Trophoblast cell (in vitro differentiated cells and primary cell): Measurements from ENCODE around the gene RALGAPA2.

Experiments
- DNase-seq, 2 donors: peaks; one replicate each; pipeline ENCODE4 v3.0.0-alpha.2; 2016
- H2AFZ ChIP-seq: 2 replicates; pipeline ENCODE4 v1.6.1; 2013; ENCODE audit warnings: low read length, moderate library complexity, mild to moderate bottlenecking; ENCODE audit not compliant: insufficient read depth, poor library complexity
- H2AK5ac ChIP-seq: 2 replicates; pipeline ENCODE4 v1.6.1; 2013; ENCODE audit warnings: mild to moderate bottlenecking, low read length
- H2BK120ac ChIP-seq: 2 replicates; pipeline ENCODE4 v1.6.1; 2013; ENCODE audit warnings: low read length, mild to moderate bottlenecking, moderate library complexity; ENCODE audit not compliant: insufficient read depth, poor library complexity
- H2BK12ac ChIP-seq: 2 replicates; pipeline ENCODE4 v1.6.1; 2013; ENCODE audit warnings: mild to moderate bottlenecking, low read length, moderate library complexity
- H2BK5ac ChIP-seq: 2 replicates; pipeline ENCODE4 v1.6.1; 2013; ENCODE audit warnings: low read length, low read depth, moderate library complexity, mild to moderate bottlenecking; ENCODE audit not compliant: poor library complexity
- H3K14ac ChIP-seq: 2 replicates; pipeline ENCODE4 v1.6.1; 2013; ENCODE audit warnings: mild to moderate bottlenecking, low read length
- H3K18ac ChIP-seq: 2 replicates; pipeline ENCODE4 v1.6.1; 2013; ENCODE audit warnings: mild to moderate bottlenecking, low read length
- H3K23ac ChIP-seq: 2 replicates; pipeline ENCODE4 v1.6.1; 2013; ENCODE audit warnings: low read length
- H3K27ac ChIP-seq: 2 replicates; pipeline ENCODE4 v1.5.1; 2013; ENCODE audit warnings: low read depth, mild to moderate bottlenecking, inconsistent platforms, low read length, moderate library complexity
- H3K27me3 ChIP-seq: 2 replicates; pipeline ENCODE4 v1.6.1; 2013; ENCODE audit warnings: inconsistent platforms, mild to moderate bottlenecking, low read length, moderate library complexity; ENCODE audit not compliant: insufficient read depth
- H3K36me3 ChIP-seq, 2 experiments: 1 replicate in 1 of 2; 2 replicates in 1 of 2; pipeline ENCODE4 v1.6.1; 2013; ENCODE audit warnings: low read length in 2 of 2, mild to moderate bottlenecking in 2 of 2, moderate library complexity in 1 of 2; ENCODE audit not compliant: insufficient read depth in 2 of 2, control insufficient read depth in 1 of 2
- H3K4ac ChIP-seq: 2 replicates; pipeline ENCODE4 v1.6.1; 2013; ENCODE audit warnings: low read depth, mild to moderate bottlenecking, low read length, moderate library complexity
- H3K4me1 ChIP-seq, 2 experiments: 1 replicate in 1 of 2; 2 replicates in 1 of 2; pipeline ENCODE4 v1.6.1; 2013; ENCODE audit warnings: low read length in 2 of 2, mild to moderate bottlenecking in 2 of 2, moderate library complexity in 1 of 2; ENCODE audit not compliant: insufficient read depth in 2 of 2, control insufficient read depth in 1 of 2
- H3K4me2 ChIP-seq: 2 replicates; pipeline ENCODE4 v1.6.1; 2013; ENCODE audit warnings: inconsistent platforms, mild to moderate bottlenecking, low read length, moderate library complexity
- H3K4me3 ChIP-seq: 2 replicates; pipeline ENCODE4 v1.5.1; 2013; ENCODE audit warnings: mild to moderate bottlenecking, low read depth, low read length, inconsistent platforms
- H3K79me1 ChIP-seq: one replicate; pipeline ENCODE4 v1.6.1; 2013; ENCODE audit warnings: low read length
- H3K79me2 ChIP-seq: 2 replicates; pipeline ENCODE4 v1.6.1; 2013; ENCODE audit warnings: low read length, mild to moderate bottlenecking; ENCODE audit not compliant: control insufficient read depth, insufficient read depth, poor library complexity
- H3K9ac ChIP-seq: 2 replicates; pipeline ENCODE4 v1.6.1; 2013; ENCODE audit warnings: mild to moderate bottlenecking, low read length
- H3K9me3 ChIP-seq: 2 replicates; pipeline ENCODE4 v1.6.1; 2013; ENCODE audit warnings: low read depth, mild to moderate bottlenecking, control low read depth, inconsistent platforms, low read length; ENCODE audit not compliant: insufficient read depth
- H4K12ac ChIP-seq: 2 replicates; pipeline ENCODE4 v1.6.1; 2013; ENCODE audit warnings: low read depth, mild to moderate bottlenecking, low read length, moderate library complexity
- H4K8ac ChIP-seq: 2 replicates; pipeline ENCODE4 v1.6.1; 2013; ENCODE audit warnings: low read depth, mild to moderate bottlenecking, low read length, moderate library complexity
- H4K91ac ChIP-seq: one replicate; pipeline ENCODE4 v1.6.1; 2013; ENCODE audit warnings: low read depth, mild to moderate bottlenecking, low read length, moderate library complexity
- WGBS: extraction: QIAGEN DNeasy Blood & Tissue Kit; methylation state at CpG from one replicate; pipeline ENCODE4 v1.1.7; 2013; ENCODE audit warnings: missing lambda C conversion rate; ENCODE audit not compliant: insufficient read length, insufficient coverage; ENCODE audit errors: extremely low coverage; 5-methylcytosine and 5-hydroxymethylcytosine counted together

Gene RALGAPA2

GRCh38 chr20:20459726-20460125, 252.7 kb downstream of the RALGAPA2 start:
- Histone ChIP-seq H4K91ac (no peak overlapping the region), H2AFZ (no peak overlapping the region)

GRCh38 chr20:20457392-20458126, 254.9 kb downstream of the RALGAPA2 start:
- H4K8ac ChIP-seq = no peak overlapping the region

More at GRCh38 chr20:20459726-20460125, 252.7 kb downstream of the RALGAPA2 start:
- Histone ChIP-seq H3K4ac (no peak overlapping the region), H3K4me1 (no peaks in the 10 kb centered on the region), H3K9ac (no peak overlapping the region), H3K27me3 (no peaks in the 10 kb centered on the region), H4K8ac (no peak overlapping the region), H3K14ac (no peak overlapping the region), H2BK120ac (no peak overlapping the region), H3K27ac (no peak overlapping the region), H4K12ac (no peak overlapping the region), H2BK5ac (no peak overlapping the region), H2AK5ac (no peak overlapping the region), H3K23ac (no peak overlapping the region), H3K18ac (no peak overlapping the region), H3K79me1 (no peaks in the 10 kb centered on the region), H3K9me3 (no peaks in the 10 kb centered on the region), H3K4me2 (no peak overlapping the region), H3K79me2 (no peaks in the 10 kb centered on the region), H2BK12ac (no peak overlapping the region), H3K36me3 (peaks cover 0 to 3% of the 10 kb centered on the region in 2 experiments), H3K4me3 (no peak overlapping the region)
- WGBS = no CpG with 5 or more reads among the region's 5 CpGs
- DNase-seq = no peak

GRCh38 chr20:20456741-20457140, 255.7 kb downstream of the RALGAPA2 start:
- Histone ChIP-seq H4K12ac (no peak overlapping the region), H2BK120ac (no peak overlapping the region), H2AK5ac (no peak overlapping the region), H2BK12ac (no peak overlapping the region), H2AFZ (no peak overlapping the region), H2BK5ac (no peak overlapping the region), H3K18ac (no peak overlapping the region), H3K4ac (no peak overlapping the region), H4K8ac (no peak overlapping the region), H3K4me1 (peaks cover 3 to 4% of the 10 kb centered on the region in 2 experiments), H3K9ac (no peak overlapping the region), H4K91ac (no peak overlapping the region), H3K27ac (no peak overlapping the region), H3K9me3 (no peaks in the 10 kb centered on the region), H3K4me2 (no peak overlapping the region), H3K79me1 (no peaks in the 10 kb centered on the region), H3K23ac (no peak overlapping the region), H3K4me3 (no peak overlapping the region), H3K79me2 (no peaks in the 10 kb centered on the region), H3K36me3 (peaks cover 0 to 3% of the 10 kb centered on the region in 2 experiments), H3K27me3 (no peaks in the 10 kb centered on the region), H3K14ac (no peak overlapping the region)
- DNase-seq = no peak
- WGBS = no CpG with 5 or more reads among the region's 2 CpGs

More at GRCh38 chr20:20457392-20458126, 254.9 kb downstream of the RALGAPA2 start:
- no peaks in the 10 kb centered on the region for H3K9me3 ChIP-seq
- no peak overlapping the region for H3K23ac ChIP-seq
- no peak overlapping the region for H2AFZ ChIP-seq
- H3K36me3 ChIP-seq = peaks cover 0 to 3% of the 10 kb centered on the region in 2 experiments
- H3K27me3 ChIP-seq = no peaks in the 10 kb centered on the region
- H3K79me2 ChIP-seq = no peaks in the 10 kb centered on the region
- no peak overlapping the region for H3K9ac ChIP-seq
- no peak overlapping the region for H3K14ac ChIP-seq
- no peak overlapping the region for H3K4me3 ChIP-seq
- no peak overlapping the region for H3K18ac ChIP-seq
- no peak for DNase-seq
- no peaks in the 10 kb centered on the region for H3K79me1 ChIP-seq
- H3K4me1 ChIP-seq = peaks cover 0 to under 1% of the 10 kb centered on the region in 2 experiments
- no peak overlapping the region for H2BK12ac ChIP-seq
- no peak overlapping the region for H4K91ac ChIP-seq
- no peak overlapping the region for H2BK5ac ChIP-seq
- WGBS = no CpG with 5 or more reads among the region's 15 CpGs
- H4K12ac ChIP-seq = no peak overlapping the region
- no peak overlapping the region for H3K4ac ChIP-seq
- H3K27ac ChIP-seq = no peak overlapping the region
- H2BK120ac ChIP-seq = no peak overlapping the region
- no peak overlapping the region for H2AK5ac ChIP-seq
- H3K4me2 ChIP-seq = no peak overlapping the region

- H3K4ac ChIP-seq = no peak overlapping the region
- H3K18ac ChIP-seq = no peak overlapping the region
- DNase-seq = no peak
- no peak overlapping the region for H2AK5ac ChIP-seq
- no peak overlapping the region for H3K23ac ChIP-seq
- H2AFZ ChIP-seq = no peak overlapping the region
- H4K91ac ChIP-seq = no peak overlapping the region
- H3K79me1 ChIP-seq = no peaks in the 10 kb centered on the region
- no peak overlapping the region for H4K8ac ChIP-seq
- no peaks in the 10 kb centered on the region for H3K79me2 ChIP-seq
- H3K36me3 ChIP-seq = peaks cover 0 to 3% of the 10 kb centered on the region in 2 experiments
- H4K12ac ChIP-seq = no peak overlapping the region
- H3K9me3 ChIP-seq = no peaks in the 10 kb centered on the region
- H3K27me3 ChIP-seq = no peaks in the 10 kb centered on the region
- no peak overlapping the region for H3K4me3 ChIP-seq
- no peak overlapping the region for H2BK120ac ChIP-seq
- H3K9ac ChIP-seq = no peak overlapping the region
- no peak overlapping the region for H3K27ac ChIP-seq
- no peak overlapping the region for H3K4me2 ChIP-seq
- no peak overlapping the region for H2BK12ac ChIP-seq
- no CpG with 5 or more reads among the region's 2 CpGs for WGBS
- no peak overlapping the region for H2BK5ac ChIP-seq
- H3K4me1 ChIP-seq = peaks cover 3 to 4% of the 10 kb centered on the region in 2 experiments
- H3K14ac ChIP-seq = no peak overlapping the region
These were observed 256.5 kb downstream of the RALGAPA2 start for GRCh38 chr20:20455926-20456325.
